LNCaP clone FGC (cell line): ENCODE measurements around the gene SPINK9.
"Not testable (repeated sequence)": the region's sequence is repeated elsewhere in the genome, so short reads cannot be mapped to it uniquely, and the experiment has no call there.

Experiments used
- DNase-seq: peaks from one replicate; pipeline ENCODE4 v3.0.0-alpha.2; 2011; ENCODE audit warnings: low read depth
- H3K4me3 ChIP-seq: 2 replicates; pipeline ENCODE4 v1.5.1; 2011; ENCODE audit warnings: mild to moderate bottlenecking, low read depth, low read length, control low read depth
- CTCF ChIP-seq: IDR thresholded peaks from 2 replicates; pipeline ENCODE4 v1.5.1; 2012; ENCODE audit warnings: mild to moderate bottlenecking; ENCODE audit not compliant: control insufficient read depth, insufficient read depth; ENCODE audit errors: extremely low read depth

Gene SPINK9

GRCh38 chr5:148311484-148311883 lies 23.9 kb upstream of the SPINK9 start:
- TF ChIP-seq CTCF: no peak
- no peak for DNase-seq
- H3K4me3 ChIP-seq: no peak overlapping the region

- TF ChIP-seq CTCF: no peak
- no peak within 1 kb of the TSS for H3K4me3 ChIP-seq
- DNase-seq: no peak
Measured at GRCh38 chr5:148312153-148312552, 23.2 kb upstream of the SPINK9 start, which contains the start of gene SPINK7. TSS of gene SPINK7 (plus strand) at chr5:148312423. CDS start at chr5:148312484, 61 bp downstream.

- TF ChIP-seq CTCF: no peak
- DNase-seq: no peak
- no peak overlapping the region for H3K4me3 ChIP-seq
Measured at GRCh38 chr5:148314187-148314586, 21.2 kb upstream of the SPINK9 start.

- DNase-seq: no peak
- TF ChIP-seq CTCF: no peak
- H3K4me3 ChIP-seq: no peak overlapping the region
Measured at GRCh38 chr5:148314731-148315130, 20.6 kb upstream of the SPINK9 start.

GRCh38 chr5:148320011-148320963 lies 15.1 kb upstream of the SPINK9 start:
- not testable (repeated sequence) for DNase-seq, H3K4me3 ChIP-seq

- H3K4me3 ChIP-seq: no peak overlapping the region
- DNase-seq: no peak
- TF ChIP-seq CTCF: no peak
Measured at GRCh38 chr5:148333262-148333849, 2.0 kb upstream of the SPINK9 start.

- DNase-seq: no peak
- no peak for TF ChIP-seq CTCF
- H3K4me3 ChIP-seq: no peak overlapping the region
Measured at GRCh38 chr5:148336704-148337435, 1.5 kb downstream of the SPINK9 start.
